HG02588 (cell line): ENCODE data around the gene ADGRA1.
"Not testable (repeated sequence)": the region's sequence is repeated elsewhere in the genome, so short reads cannot be mapped to it uniquely, and the experiment has no call there.

Source experiments
- ATAC-seq: cut with Tn5 transposase; IDR thresholded peaks from one replicate; pipeline ENCODE4 v1.9.1; 2021; ENCODE audit warnings: mild to moderate bottlenecking, moderate library complexity; ENCODE audit not compliant: unreplicated experiment

The ADGRA1 gene

GRCh38 chr10:133141144-133141957 is 53.6 kb downstream of the ADGRA1 start:
- ATAC-seq: no peak

DNA sequence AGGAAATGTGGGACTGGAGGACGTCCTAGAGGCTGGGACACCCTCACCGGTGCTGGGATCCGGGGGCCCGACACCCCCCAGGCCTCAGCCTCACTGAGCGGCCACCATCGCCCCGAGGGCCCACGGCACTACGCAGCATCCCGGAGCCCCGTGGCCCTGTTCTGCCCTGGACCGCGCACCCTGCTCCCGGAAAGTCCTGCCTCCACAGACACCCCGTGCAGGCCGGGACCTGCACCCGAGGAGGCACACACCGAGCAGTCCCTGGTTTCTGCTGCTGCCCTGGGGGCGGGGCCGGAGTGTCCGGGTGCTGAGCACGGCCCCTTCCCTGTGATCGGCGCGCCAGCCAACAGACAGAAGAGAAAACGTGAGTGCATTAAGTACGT is 54.2 kb downstream of the ADGRA1 start:
- ATAC-seq: no peak

- ATAC-seq: no peak
Measured at GRCh38 chr10:133142523-133143199, 54.9 kb downstream of the ADGRA1 start.

GRCh38 chr10:133143200-133143533 is 55.4 kb downstream of the ADGRA1 start:
- ATAC-seq: no peak

DNA sequence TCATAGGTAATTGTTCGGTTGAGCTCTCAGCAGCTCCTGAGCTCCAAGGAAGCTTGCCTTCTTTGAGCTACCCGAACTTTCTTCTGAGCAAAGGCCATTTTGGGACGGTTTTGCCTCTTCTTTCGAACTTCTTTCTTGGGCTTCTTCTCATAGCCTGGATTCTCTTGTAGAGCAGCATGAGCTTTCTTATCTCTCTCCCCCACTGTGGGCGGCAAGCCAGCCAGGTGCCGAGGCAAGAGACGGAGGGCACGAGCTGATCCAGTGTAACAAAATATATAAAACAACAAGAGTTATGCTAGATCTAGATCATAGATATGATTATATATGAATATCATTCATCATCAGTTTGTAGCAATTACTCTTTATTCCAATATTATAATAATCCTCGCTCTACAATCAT is 55.8 kb downstream of the ADGRA1 start:
- ATAC-seq: no peak

GRCh38 chr10:133144771-133145170 is 57.0 kb downstream of the ADGRA1 start:
- ATAC-seq: no peak

DNA sequence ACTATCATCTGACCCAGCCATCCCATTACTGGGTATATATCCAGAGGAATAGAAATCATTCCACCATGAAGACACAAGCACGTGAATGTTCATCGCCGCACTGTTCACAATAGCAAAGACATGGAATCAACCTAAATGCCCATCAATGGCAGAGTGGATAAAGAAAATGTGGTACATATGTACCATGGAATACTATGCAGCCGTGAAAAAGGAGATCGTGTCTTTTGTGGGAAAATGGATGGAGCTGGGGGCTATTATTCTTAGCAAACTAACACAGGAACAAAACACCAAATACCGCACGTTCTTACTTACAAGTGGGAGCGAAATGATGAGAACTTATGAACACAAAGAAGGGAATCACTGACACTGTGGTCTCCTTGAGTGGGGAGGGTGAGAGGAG is 62.5 kb downstream of the ADGRA1 start:
- no peak for ATAC-seq

- ATAC-seq: no peak
Measured at GRCh38 chr10:133150656-133151055, 62.9 kb downstream of the ADGRA1 start.

DNA sequence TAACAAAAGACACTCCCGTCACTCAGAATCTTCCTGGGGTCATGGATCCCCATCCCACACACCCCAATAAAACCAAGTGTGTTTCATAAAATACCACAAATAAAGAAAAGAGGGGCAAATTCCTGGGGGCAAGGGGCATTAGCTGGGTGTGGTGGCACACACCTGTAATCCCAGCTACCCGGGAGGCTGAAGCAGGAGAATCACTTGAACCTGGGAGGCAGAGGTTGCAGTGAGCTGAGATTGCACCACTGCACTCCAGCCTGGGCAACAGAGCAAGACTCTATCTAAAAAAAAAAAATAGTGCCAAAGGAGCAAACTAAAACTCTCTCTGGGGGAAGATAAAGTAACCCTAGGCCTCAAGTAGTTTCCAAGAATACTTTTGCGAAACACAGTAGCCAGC is 63.3 kb downstream of the ADGRA1 start:
- ATAC-seq: not testable (repeated sequence)

DNA sequence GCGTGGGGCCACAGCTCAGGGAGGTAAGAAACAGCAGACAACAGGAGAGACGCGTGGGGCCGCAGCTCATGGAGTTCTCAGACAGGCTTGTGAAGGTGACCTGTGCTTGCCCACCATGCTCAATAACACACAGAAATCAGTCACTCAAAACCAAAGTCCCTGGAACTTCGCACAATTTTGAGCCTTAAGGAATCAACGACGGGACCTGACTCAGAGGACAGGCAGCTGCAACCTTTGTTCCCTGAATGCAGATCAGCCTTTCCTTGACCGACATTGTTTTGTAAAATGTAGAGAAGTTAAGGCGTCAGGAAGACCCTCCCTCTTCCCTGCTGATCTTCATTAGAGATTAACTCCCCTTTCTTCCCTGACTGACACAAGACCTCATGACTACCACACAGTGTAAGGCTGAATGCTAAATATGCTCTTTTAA is 63.8 kb downstream of the ADGRA1 start:
- no peak for ATAC-seq

- ATAC-seq: no peak
Measured at GRCh38 chr10:133154411-133154810, 66.7 kb downstream of the ADGRA1 start.

DNA sequence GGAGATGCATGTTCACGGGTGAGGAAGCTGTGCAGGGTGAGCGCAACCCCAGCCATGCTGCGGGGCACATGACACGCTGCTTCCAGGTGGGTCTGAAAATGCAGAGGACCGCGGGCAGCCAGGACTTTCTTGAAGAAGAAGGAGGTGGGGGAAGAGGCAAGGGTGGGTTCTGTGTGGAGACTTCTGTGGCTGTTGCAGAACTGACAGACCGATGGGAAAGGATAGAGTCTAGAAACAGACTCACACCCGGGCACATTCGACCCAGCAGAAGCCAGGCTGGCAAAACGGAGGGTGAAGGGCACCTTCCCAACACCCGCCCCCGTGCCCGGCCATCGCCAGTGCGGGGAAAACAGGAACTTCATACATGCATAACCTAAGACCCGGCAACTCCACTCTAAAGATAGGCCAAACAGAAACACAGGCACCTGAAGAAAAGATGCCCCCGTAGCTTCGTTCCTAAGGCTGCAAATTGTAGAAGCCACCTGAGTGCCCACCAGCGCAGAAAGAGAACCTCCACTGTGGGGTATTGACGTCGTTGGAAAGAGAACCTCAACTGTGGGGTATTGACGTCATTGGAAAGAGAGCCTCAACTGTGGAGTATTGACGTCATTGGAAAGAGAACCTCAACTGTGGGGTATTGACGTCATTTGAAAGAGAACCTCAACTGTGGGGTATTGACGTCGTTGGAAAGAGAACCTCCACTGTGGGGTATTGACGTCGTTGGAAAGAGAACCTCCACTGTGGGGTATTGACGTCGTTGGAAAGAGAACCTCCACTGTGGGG is 67.5 kb downstream of the ADGRA1 start:
- ATAC-seq: no peak

GRCh38 chr10:133156674-133157579 is 69.2 kb downstream of the ADGRA1 start:
- ATAC-seq: no peak

DNA sequence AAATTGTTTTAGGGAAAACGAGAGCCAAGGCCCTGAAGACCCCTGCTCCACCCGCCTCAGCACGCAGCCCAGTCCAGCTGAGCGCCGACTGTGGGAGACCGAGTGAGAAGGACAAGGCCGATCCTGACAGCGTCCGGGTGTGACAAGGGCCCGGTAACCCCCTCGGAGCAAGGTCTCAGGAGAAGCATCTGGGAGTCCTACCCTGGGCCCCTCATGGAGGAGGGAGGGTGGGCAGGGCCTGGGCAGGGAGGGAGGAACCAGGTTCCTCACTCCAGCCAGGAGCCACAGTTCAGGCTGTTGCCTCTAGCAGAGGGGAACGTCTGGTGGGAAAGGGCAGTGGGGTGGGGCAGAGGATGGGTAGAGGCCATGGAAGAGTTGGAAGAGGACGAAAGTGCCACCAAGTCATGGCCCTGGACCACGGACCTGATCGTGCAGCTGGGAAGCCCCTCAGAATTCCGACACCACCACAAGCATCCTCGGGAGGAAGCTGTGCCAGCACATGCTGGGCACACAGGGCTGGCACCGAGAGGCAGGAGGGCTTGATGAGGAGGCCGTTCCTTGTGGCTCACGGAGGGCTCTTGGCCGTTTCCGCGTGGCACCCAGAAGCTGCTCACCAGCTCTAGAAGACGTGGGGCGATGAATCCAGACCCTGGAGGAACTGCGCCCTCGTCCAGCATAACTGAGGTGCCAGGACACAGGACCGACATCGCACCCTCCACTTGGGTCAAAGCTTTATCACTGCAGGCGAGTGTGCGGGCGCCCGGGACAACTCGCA is 70.1 kb downstream of the ADGRA1 start:
- ATAC-seq: no peak

- ATAC-seq: no peak
Measured at GRCh38 chr10:133158437-133158755, 70.7 kb downstream of the ADGRA1 start.

GRCh38 chr10:133158756-133159610 is 71.3 kb downstream of the ADGRA1 start:
- ATAC-seq: no peak

- ATAC-seq: no peak
Measured at GRCh38 chr10:133159611-133159949, 71.9 kb downstream of the ADGRA1 start.

GRCh38 chr10:133159950-133160825 is 72.5 kb downstream of the ADGRA1 start, which contains the start of gene KNDC1:
Gene KNDC1 (plus strand): TSS chr10:133160219. CDS start chr10:133160468, 249 bp downstream.
- no peak for ATAC-seq
